HG02938 (cell line): ENCODE measurements around the gene EIF3A.
"Not testable (repeated sequence)": the region's sequence is repeated elsewhere in the genome, so short reads cannot be mapped to it uniquely, and the experiment has no call there.

ENCODE experiments used
- ATAC-seq: cut with Tn5 transposase; IDR thresholded peaks from one replicate; pipeline ENCODE4 v1.9.1; 2021; ENCODE audit warnings: mild to moderate bottlenecking, moderate library complexity; ENCODE audit not compliant: unreplicated experiment

EIF3A gene

GRCh38 chr10:119080521-119081259, at the start of gene EIF3A:
TSS of gene EIF3A (minus strand) at chr10:119080817. CDS start at chr10:119080676, 141 bp downstream.
- ATAC-seq: peak; percentile 70

GRCh38 chr10:119129721-119130120, 49.1 kb upstream of the EIF3A start:
- ATAC-seq: no peak

- ATAC-seq: no peak
These were observed 45.3 kb upstream of the EIF3A start for GRCh38 chr10:119125942-119126341.

- ATAC-seq: no peak
These were observed 40.3 kb upstream of the EIF3A start for GRCh38 chr10:119120875-119121274.

- peak; percentile 88 for ATAC-seq
These were observed 39.8 kb upstream of the EIF3A start for GRCh38 chr10:119120413-119120867.

GRCh38 chr10:119119400-119119799, 38.8 kb upstream of the EIF3A start:
- no peak for ATAC-seq

- no peak for ATAC-seq
These were observed 37.6 kb upstream of the EIF3A start for GRCh38 chr10:119118231-119118630.

- ATAC-seq: no peak
These were observed 35.8 kb upstream of the EIF3A start for GRCh38 chr10:119116326-119116951.

- ATAC-seq: no peak
These were observed 35.3 kb upstream of the EIF3A start for GRCh38 chr10:119115926-119116325.

- no peak for ATAC-seq
These were observed 33.4 kb upstream of the EIF3A start for GRCh38 chr10:119113751-119114732.

GRCh38 chr10:119112056-119112455, 31.4 kb upstream of the EIF3A start:
- ATAC-seq: no peak

GRCh38 chr10:119107771-119108170, 27.2 kb upstream of the EIF3A start:
- ATAC-seq: not testable (repeated sequence)

GRCh38 chr10:119107106-119107505, 26.5 kb upstream of the EIF3A start:
- ATAC-seq: not testable (repeated sequence)

GRCh38 chr10:119105899-119106298, 25.3 kb upstream of the EIF3A start:
- ATAC-seq: not testable (repeated sequence)

- ATAC-seq: no peak
These were observed 24.5 kb upstream of the EIF3A start for GRCh38 chr10:119105155-119105554.

- no peak for ATAC-seq
These were observed 24.0 kb upstream of the EIF3A start for GRCh38 chr10:119104654-119105015.

GRCh38 chr10:119103903-119104653, 23.5 kb upstream of the EIF3A start, which contains the start of gene DENND10:
TSS of gene DENND10 (plus strand) at chr10:119104113. CDS start at chr10:119104143, 30 bp downstream.
- ATAC-seq: peak; percentile 82

- ATAC-seq: no peak
These were observed 22.8 kb upstream of the EIF3A start for GRCh38 chr10:119103241-119103902.

GRCh38 chr10:119101366-119102098, 20.9 kb upstream of the EIF3A start:
- no peak for ATAC-seq
